HCT116 (cell line): ENCODE results near the gene VANGL1. TPM values are rescaled to one million over a fixed set of nuclear protein-coding genes. Genes with fewer than 3 reads are reported as not detected.

ENCODE experiments used
- ATAC-seq: fragments of 200-7000 bp; cut with Tn5 transposase; 2 replicates; pipeline ENCODE4 v1.9.1; 2020; ENCODE audit warnings: mild to moderate bottlenecking, moderate library complexity
- BruUV-seq: library from RNA; stranded (reverse); fragments of 400-500 nt; replicated peaks from 2 replicates; lab custom pipeline; 2021; lab: Mats Ljungman, UMichigan
- CTCF ChIA-PET: fragments of 300-600 bp; sonication (Branson Sonifier 250); formaldehyde crosslinking; loops from one replicate; lab custom pipeline; 2021; ENCODE audit warnings: antibody characterized with exemption; lab: Charles Lee
- POLR2A ChIA-PET: fragments of 300-600, 350-600 bp; sonication (Branson Sonifier 250); formaldehyde crosslinking; loops from one replicate; lab custom pipeline; 2021; ENCODE audit warnings: antibody characterized with exemption; lab: Charles Lee
- RAD21 ChIA-PET, 2 experiments: fragments of 300-600 bp; sonication (Branson Sonifier 250); formaldehyde crosslinking; loops; one replicate each; lab custom pipeline; 2023; ENCODE audit warnings: low total read pairs in 2 of 2; ENCODE audit not compliant: uncharacterized antibody in 2 of 2, unreplicated experiment in 2 of 2, low non-redundant PET in 1 of 2; lab: Charles Lee
- DNase-seq: peaks from one replicate; pipeline ENCODE4 v3.0.0-alpha.2; 2010; ENCODE audit warnings: low read depth, low spot score
- H2AFZ ChIP-seq: fragments of 200-600 bp; shearing (Covaris generic), sonication (generic); 2 replicates; pipeline ENCODE4 v1.6.1; 2017; ENCODE audit warnings: low read depth, mixed run types, mixed read lengths, antibody characterized with exemption, low read length; ENCODE audit not compliant: poor library complexity, severe bottlenecking
- H3K27ac ChIP-seq: 2 replicates; pipeline ENCODE4 v1.5.1; 2012; ENCODE audit warnings: low read depth, low read length
- H3K27me3 ChIP-seq: fragments of 200-600 bp; sonication (generic); 2 replicates; pipeline ENCODE4 v1.6.1; 2016; ENCODE audit warnings: mixed run types, low read length, mixed read lengths; ENCODE audit not compliant: insufficient read depth
- H3K36me3 ChIP-seq, 2 experiments: fragments of 200-500 bp in 1 of 2; fragments of 200-600 bp in 1 of 2; sonication (Bioruptor generic) in 1 of 2; sonication (generic) in 1 of 2; 2 replicates each; pipeline versions ENCODE4 v1.5.1 to v1.6.1; 2014 to 2016; ENCODE audit warnings: low read length in 2 of 2, inconsistent platforms in 1 of 2, mixed read lengths in 1 of 2, mixed run types in 1 of 2; ENCODE audit not compliant: insufficient read depth in 2 of 2, control insufficient read depth in 1 of 2
- H3K4me1 ChIP-seq, 2 experiments: fragments of 200-600 bp in 1 of 2; sonication (generic) in 1 of 2; 2 replicates each; pipeline versions ENCODE4 v1.5.1 to v1.6.1; 2012 to 2017; ENCODE audit warnings: low read length in 2 of 2, inconsistent platforms in 1 of 2, mild to moderate bottlenecking in 1 of 2, mixed read lengths in 1 of 2, mixed run types in 1 of 2, moderate library complexity in 1 of 2; ENCODE audit not compliant: insufficient read depth in 2 of 2, control insufficient read depth in 1 of 2
- H3K4me2 ChIP-seq: fragments of 200-600 bp; sonication (generic); 2 replicates; pipeline ENCODE4 v1.6.1; 2017; ENCODE audit warnings: mixed run types, low read length, mixed read lengths
- H3K4me3 ChIP-seq, 2 experiments: fragments of 200-600 bp in 1 of 2; sonication (generic) in 1 of 2; replicated peaks in 1 of 2; 2 replicates each; pipeline ENCODE4 v1.5.1; 2011 to 2016; ENCODE audit warnings: low read length in 2 of 2, control low read depth in 1 of 2, low read depth in 1 of 2, mild to moderate bottlenecking in 1 of 2, mixed read lengths in 1 of 2, mixed run types in 1 of 2
- H3K79me2 ChIP-seq: fragments of 200-600 bp; sonication (generic); 2 replicates; pipeline ENCODE4 v1.6.1; 2017; ENCODE audit warnings: mild to moderate bottlenecking, mixed run types, low read length, moderate library complexity, mixed read lengths; ENCODE audit not compliant: insufficient read depth
- H3K9ac ChIP-seq: fragments of 200-600 bp; sonication (generic); 2 replicates; pipeline ENCODE4 v1.6.1; 2016; ENCODE audit warnings: low read length, mixed read lengths
- H3K9me2 ChIP-seq: fragments of 200-600 bp; sonication (generic), shearing (Covaris generic); 2 replicates; pipeline ENCODE4 v1.6.1; 2017; ENCODE audit warnings: mixed run types, mild to moderate bottlenecking, moderate library complexity; ENCODE audit not compliant: insufficient read depth
- H3K9me3 ChIP-seq, 2 experiments: fragments of 200-500 bp in 1 of 2; fragments of 200-600 bp in 1 of 2; sonication (Bioruptor generic) in 1 of 2; sonication (generic) in 1 of 2; 2 replicates each; pipeline ENCODE4 v1.6.1; 2014 to 2017; ENCODE audit warnings: low read length in 2 of 2, mixed read lengths in 2 of 2, inconsistent platforms in 1 of 2, low read depth in 1 of 2, mild to moderate bottlenecking in 1 of 2, mixed run types in 1 of 2, moderate library complexity in 1 of 2; ENCODE audit not compliant: control insufficient read depth in 1 of 2, insufficient read depth in 1 of 2
- H4K20me1 ChIP-seq: fragments of 200-600 bp; sonication (generic), shearing (Covaris generic); 2 replicates; pipeline ENCODE4 v1.6.1; 2017; ENCODE audit warnings: mixed run types, mild to moderate bottlenecking, moderate library complexity; ENCODE audit not compliant: insufficient read depth
- CEBPB ChIP-seq: IDR thresholded peaks from 2 replicates; pipeline ENCODE4 v1.6.1; 2012; ENCODE audit warnings: low read depth
- ELF1 ChIP-seq: IDR thresholded peaks from 2 replicates; pipeline ENCODE4 v1.6.1; 2012; ENCODE audit warnings: low read depth, borderline replicate concordance
- FOSL1 ChIP-seq: IDR thresholded peaks from 2 replicates; pipeline ENCODE4 v1.6.1; 2012; ENCODE audit warnings: low read depth
- JUND ChIP-seq: IDR thresholded peaks from 2 replicates; pipeline ENCODE4 v1.6.1; 2012
- POLR2A ChIP-seq: IDR thresholded peaks from 2 replicates; pipeline ENCODE4 v1.7.0; 2011; ENCODE audit warnings: borderline replicate concordance; ENCODE audit not compliant: insufficient read depth, insufficient read length; ENCODE audit errors: extremely low read depth
- SIN3A ChIP-seq: IDR thresholded peaks from 2 replicates; pipeline ENCODE4 v1.6.1; 2012; ENCODE audit warnings: low read depth
- SRF ChIP-seq: IDR thresholded peaks from 2 replicates; pipeline ENCODE4 v1.6.1; 2012; ENCODE audit warnings: low read depth
- intact Hi-C: fragments of 100-400 bp; cut with micrococcal nuclease; formaldehyde crosslinking; loops from 2 replicates; pipeline ENCODE4 v1.10.0; 2022
- total RNA-seq: library from RNA; stranded (reverse); gene quantifications from one replicate; pipeline ENCODE4 v1.2.1, GENCODE V29; 2021; ENCODE audit not compliant: unreplicated experiment
- TF ChIP-seq, protein P1 (sequence below): IDR thresholded peaks from 2 replicates; pipeline ENCODE4 v1.6.1; 2012; ENCODE audit warnings: low read depth
- TF ChIP-seq, protein P2 (sequence below): IDR thresholded peaks from 2 replicates; pipeline ENCODE4 v1.6.1; 2012
- TF ChIP-seq, protein P3 (sequence below), 3 experiments: fragments of 200-600 bp in 1 of 3; sonication (generic) in 1 of 3; IDR thresholded peaks in 2 of 3; conservative IDR thresholded peaks in 1 of 3; 2 replicates each; pipeline ENCODE4 v1.5.1; 2012 to 2017; ENCODE audit warnings: low read depth in 2 of 3, low read length in 2 of 3, antibody characterized with exemption in 1 of 3, borderline replicate concordance in 1 of 3, control low read depth in 1 of 3, mild to moderate bottlenecking in 1 of 3, mixed read lengths in 1 of 3, mixed run types in 1 of 3, moderate library complexity in 1 of 3; ENCODE audit not compliant: insufficient read depth in 1 of 3

Gene VANGL1
- total RNA-seq, 1 experiment from 2014 or later, result 23.5 TPM

DNA sequence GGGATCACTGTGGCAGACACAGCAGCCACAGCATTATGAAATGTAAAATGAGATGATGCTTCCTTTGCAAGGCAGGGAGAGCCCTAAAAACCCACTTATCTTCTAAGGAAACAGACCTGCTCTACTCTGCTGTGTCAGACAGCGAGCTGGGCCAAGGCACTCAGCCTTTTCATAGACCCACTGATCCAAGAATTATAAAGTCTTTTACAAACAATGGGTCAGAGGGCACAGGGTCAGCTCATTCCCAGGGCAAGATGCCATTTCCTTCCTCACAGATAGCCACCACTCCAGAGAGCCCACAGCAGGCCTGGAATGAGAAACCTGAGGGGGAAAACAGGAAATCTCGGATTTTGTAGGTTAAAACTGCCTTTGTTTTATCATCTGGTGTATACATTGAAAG, 83.8 kb downstream of the VANGL1 start:
- Histone ChIP-seq H3K4me1 (no peaks in the 10 kb centered on the region), H4K20me1 (no peaks in the 10 kb centered on the region), H3K4me3 (no peak overlapping the region), H2AFZ (no peak overlapping the region), H3K79me2 (no peaks in the 10 kb centered on the region), H3K27ac (no peak overlapping the region), H3K36me3 (no peaks in the 10 kb centered on the region), H3K9me3 (no peaks in the 10 kb centered on the region), H3K27me3 (no peaks in the 10 kb centered on the region), H3K4me2 (no peak overlapping the region), H3K9me2 (no peaks in the 10 kb centered on the region)
- CTCF ChIA-PET, result interaction anchor here (1.6 kb wide), 1 partner anchor 19 kb away, joined by 10 read pairs; no protein-coding TSS in a partner anchor
- POLR2A ChIA-PET, result no interaction called here
- DNase-seq, result no peak
- intact Hi-C loops, result no loop called here
- BruUV-seq, result no TSS peak
- RAD21 ChIA-PET, result no interaction called here
- TF ChIP-seq, protein P1, sequence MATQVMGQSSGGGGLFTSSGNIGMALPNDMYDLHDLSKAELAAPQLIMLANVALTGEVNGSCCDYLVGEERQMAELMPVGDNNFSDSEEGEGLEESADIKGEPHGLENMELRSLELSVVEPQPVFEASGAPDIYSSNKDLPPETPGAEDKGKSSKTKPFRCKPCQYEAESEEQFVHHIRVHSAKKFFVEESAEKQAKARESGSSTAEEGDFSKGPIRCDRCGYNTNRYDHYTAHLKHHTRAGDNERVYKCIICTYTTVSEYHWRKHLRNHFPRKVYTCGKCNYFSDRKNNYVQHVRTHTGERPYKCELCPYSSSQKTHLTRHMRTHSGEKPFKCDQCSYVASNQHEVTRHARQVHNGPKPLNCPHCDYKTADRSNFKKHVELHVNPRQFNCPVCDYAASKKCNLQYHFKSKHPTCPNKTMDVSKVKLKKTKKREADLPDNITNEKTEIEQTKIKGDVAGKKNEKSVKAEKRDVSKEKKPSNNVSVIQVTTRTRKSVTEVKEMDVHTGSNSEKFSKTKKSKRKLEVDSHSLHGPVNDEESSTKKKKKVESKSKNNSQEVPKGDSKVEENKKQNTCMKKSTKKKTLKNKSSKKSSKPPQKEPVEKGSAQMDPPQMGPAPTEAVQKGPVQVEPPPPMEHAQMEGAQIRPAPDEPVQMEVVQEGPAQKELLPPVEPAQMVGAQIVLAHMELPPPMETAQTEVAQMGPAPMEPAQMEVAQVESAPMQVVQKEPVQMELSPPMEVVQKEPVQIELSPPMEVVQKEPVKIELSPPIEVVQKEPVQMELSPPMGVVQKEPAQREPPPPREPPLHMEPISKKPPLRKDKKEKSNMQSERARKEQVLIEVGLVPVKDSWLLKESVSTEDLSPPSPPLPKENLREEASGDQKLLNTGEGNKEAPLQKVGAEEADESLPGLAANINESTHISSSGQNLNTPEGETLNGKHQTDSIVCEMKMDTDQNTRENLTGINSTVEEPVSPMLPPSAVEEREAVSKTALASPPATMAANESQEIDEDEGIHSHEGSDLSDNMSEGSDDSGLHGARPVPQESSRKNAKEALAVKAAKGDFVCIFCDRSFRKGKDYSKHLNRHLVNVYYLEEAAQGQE, result no peak
- TF ChIP-seq ELF1 (no peak), POLR2A (no peak)
- TF ChIP-seq, all 23 proteins: peak for 0
- H3K9ac ChIP-seq, result no peak overlapping the region
- ATAC-seq, result no peak

DNA sequence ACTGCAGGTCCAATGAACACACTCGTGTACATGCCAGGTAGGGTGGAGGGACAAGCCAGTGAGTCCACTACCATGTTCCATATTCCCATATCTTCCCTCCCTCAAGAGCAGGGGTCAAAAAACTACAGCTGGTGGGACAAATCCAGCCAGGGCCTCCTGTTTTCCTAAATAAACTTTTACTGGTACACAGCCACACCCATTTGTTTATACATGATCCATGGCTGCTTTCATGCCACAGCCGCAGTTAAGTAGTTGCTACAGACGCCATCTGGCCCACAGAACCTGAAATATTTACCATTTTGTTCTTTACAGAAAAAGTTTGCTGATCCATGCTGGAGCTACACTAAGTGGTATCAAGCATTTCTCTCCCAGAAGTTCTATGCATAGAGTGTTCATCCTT, 84.4 kb downstream of the VANGL1 start:
- no TSS peak for BruUV-seq
- POLR2A ChIA-PET, result no interaction called here
- TF ChIP-seq, protein P1, result no peak
- TF ChIP-seq FOSL1 (no peak), JUND (no peak), SRF (no peak), POLR2A (no peak), ELF1 (no peak), SIN3A (no peak), CEBPB (no peak)
- TF ChIP-seq, protein P2, sequence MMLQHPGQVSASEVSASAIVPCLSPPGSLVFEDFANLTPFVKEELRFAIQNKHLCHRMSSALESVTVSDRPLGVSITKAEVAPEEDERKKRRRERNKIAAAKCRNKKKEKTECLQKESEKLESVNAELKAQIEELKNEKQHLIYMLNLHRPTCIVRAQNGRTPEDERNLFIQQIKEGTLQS, result no peak
- TF ChIP-seq, protein P3, sequence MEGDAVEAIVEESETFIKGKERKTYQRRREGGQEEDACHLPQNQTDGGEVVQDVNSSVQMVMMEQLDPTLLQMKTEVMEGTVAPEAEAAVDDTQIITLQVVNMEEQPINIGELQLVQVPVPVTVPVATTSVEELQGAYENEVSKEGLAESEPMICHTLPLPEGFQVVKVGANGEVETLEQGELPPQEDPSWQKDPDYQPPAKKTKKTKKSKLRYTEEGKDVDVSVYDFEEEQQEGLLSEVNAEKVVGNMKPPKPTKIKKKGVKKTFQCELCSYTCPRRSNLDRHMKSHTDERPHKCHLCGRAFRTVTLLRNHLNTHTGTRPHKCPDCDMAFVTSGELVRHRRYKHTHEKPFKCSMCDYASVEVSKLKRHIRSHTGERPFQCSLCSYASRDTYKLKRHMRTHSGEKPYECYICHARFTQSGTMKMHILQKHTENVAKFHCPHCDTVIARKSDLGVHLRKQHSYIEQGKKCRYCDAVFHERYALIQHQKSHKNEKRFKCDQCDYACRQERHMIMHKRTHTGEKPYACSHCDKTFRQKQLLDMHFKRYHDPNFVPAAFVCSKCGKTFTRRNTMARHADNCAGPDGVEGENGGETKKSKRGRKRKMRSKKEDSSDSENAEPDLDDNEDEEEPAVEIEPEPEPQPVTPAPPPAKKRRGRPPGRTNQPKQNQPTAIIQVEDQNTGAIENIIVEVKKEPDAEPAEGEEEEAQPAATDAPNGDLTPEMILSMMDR (IDR thresholded peaks at IDR 0.05 in 2 of 3, conservative IDR thresholded peaks at IDR 0.05 in 1 of 3; ENCODE audit: borderline replicate concordance in 1 of 3, insufficient read depth in 1 of 3, low read depth in 2 of 3, low read length in 2 of 3), result no peak

More for the DNA sequence above, 84.4 kb downstream of the VANGL1 start:
- RAD21 ChIA-PET, result no interaction called here
- no peaks in the 10 kb centered on the region for H3K9me2 ChIP-seq
- H3K9ac ChIP-seq, result no peak overlapping the region
- H3K4me2 ChIP-seq, result no peak overlapping the region
- no peak for ATAC-seq
- no peaks in the 10 kb centered on the region for H3K36me3 ChIP-seq
- CTCF ChIA-PET, result no interaction called here
- no peak overlapping the region for H3K27ac ChIP-seq
- DNase-seq, result no peak
- no peaks in the 10 kb centered on the region for H3K27me3 ChIP-seq
- H3K4me1 ChIP-seq, result no peaks in the 10 kb centered on the region
- no peak overlapping the region for H3K4me3 ChIP-seq
- H3K9me3 ChIP-seq, result no peaks in the 10 kb centered on the region
- no peaks in the 10 kb centered on the region for H3K79me2 ChIP-seq
- H4K20me1 ChIP-seq, result no peaks in the 10 kb centered on the region
- no peak overlapping the region for H2AFZ ChIP-seq
- intact Hi-C loops, result no loop called here
